GM21528 (cell line): ENCODE data around the gene NUP62.

Experiments used
- ATAC-seq: cut with Tn5 transposase; IDR thresholded peaks from one replicate; pipeline ENCODE4 v1.9.1; 2021; ENCODE audit warnings: mild to moderate bottlenecking, moderate library complexity; ENCODE audit not compliant: unreplicated experiment, low FRiP score

The NUP62 gene

DNA sequence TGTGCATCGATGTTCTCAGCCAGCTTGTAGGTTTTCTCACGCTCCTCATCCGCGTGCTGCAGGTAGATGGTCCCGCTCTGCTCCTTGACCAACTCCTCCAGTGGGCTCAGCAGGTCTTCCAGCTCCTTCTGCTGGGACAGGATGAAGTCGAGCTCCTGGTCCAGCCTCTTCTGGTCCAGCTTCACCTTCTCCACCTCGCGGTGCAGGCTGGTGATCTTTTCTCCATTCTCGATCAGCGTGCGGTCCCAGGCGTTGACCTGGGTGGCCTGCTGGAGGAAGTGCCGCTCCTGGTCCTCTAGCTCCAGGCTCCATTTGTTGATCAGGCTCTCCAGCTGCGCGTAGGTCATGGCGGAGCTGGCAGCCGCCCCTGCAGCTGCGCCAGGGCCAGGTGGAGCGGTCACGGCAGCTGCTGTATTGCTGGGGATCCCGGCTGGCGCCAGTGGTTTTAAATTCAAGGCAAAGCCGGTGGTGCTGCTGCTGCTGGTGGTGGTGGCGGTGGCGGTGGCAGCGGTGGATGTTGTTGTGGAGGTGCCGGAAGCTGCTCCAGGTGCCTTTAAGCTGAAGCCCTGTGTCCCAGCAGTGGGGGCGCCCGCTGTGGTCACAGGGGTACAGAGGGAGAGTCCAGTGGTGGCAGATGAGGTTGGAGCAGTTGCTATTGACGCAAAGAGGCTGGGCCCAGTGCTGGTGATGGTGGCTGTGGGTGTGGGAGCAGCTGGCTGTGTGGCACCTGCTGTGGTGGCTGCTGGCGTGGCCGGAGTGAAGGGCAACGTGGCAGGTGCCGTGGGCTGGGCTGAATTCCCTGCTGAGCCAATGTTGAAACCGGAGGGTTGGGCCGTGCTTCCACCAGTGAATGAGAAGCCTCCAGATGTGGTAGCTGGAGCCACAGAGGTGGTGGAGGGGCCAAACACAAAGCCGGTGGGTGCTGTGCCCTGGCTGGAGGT is 20.6 kb downstream of the NUP62 start:
- ATAC-seq = no peak

GRCh38 chr19:49907745-49908446 is 21.4 kb downstream of the NUP62 start:
- no peak for ATAC-seq

GRCh38 chr19:49906879-49907564 is 22.3 kb downstream of the NUP62 start:
- ATAC-seq = no peak

DNA sequence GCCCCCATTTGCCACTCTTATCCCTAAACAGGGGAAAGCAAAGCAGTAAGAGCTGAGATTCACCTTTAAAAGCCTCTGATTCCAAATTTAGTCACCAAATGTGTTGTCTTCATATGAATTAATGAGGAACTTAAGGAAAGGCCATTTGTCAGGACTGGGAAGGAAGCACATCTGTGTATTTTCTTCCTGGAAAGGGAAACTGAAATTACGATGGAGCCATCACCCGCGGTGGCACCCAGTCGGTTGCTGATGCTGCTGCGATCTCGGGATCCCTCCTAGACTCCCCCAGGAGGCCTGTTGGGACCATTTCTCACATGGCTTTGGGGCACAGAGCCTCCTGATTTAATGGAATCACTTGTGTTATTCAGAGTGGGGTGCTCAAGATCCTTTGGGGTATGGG is 25.2 kb downstream of the NUP62 start:
- no peak for ATAC-seq

- peak; percentile 48 for ATAC-seq
Measured at GRCh38 chr19:49896863-49897621, 32.3 kb downstream of the NUP62 start, which contains the start of gene IL4I1. IL4I1 (minus strand) TSS chr19:49896887; CDS start chr19:49896160, 727 bp downstream.

DNA sequence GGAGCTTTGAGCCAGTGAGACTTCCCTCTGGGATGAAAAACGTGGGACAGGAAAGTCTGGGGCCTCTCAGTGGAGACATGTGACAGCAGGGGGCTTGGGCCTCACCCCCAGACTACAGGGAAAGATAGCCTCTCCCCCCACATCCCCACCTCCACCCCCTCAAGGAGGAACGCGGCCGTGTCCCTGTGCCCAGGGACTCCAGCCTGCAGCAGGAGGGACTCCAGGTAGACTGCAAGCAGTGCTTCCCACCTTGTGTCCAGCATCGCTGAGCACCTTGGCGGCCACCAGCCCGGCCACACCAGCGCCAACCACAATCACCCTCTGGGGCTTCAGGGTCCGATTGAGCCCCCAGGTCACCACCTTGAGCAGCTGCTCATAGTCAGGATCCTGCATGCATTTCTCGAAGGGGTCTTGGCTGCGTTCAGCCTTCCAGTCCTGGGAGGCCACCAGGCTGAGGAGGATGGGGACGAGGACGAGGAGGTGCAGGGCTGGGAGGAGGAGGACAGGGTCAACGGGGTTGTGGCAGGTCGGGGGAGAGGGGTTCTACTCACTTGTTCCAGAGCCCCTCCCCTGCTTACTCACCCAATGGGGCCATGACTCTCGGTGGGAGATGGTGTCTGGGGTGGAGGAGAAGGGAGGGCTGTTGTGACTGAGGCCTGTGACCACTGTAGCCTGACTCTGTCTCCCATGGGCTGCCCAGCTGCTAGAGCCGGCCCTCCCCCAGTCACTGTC is 33.6 kb downstream of the NUP62 start:
- ATAC-seq = no peak

- no peak for ATAC-seq
Measured at GRCh38 chr19:49894879-49895565, 34.3 kb downstream of the NUP62 start.

GRCh38 chr19:49894011-49894664 is 35.2 kb downstream of the NUP62 start:
- no peak for ATAC-seq

GRCh38 chr19:49892716-49893115 is 36.6 kb downstream of the NUP62 start:
- ATAC-seq = no peak

DNA sequence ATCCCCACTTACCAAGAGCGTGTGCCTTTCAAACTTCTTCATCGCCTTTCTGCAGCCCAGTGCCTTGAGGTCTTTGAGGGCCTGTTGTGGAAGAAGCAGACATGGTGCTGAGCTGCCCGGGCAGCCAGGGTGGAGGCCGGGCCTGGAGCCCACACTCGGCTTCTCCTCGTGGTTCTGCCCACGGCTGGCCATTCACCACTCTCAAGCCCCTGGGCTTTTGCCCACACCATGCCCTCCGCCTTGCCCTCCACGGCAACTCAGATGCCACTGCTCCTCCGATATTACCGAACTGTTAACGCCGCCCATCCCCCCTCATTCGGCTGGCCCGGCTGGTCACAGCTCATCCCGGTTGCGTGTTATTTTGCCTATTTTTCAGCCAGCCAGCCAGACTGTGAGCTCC is 37.9 kb downstream of the NUP62 start:
- no peak for ATAC-seq

DNA sequence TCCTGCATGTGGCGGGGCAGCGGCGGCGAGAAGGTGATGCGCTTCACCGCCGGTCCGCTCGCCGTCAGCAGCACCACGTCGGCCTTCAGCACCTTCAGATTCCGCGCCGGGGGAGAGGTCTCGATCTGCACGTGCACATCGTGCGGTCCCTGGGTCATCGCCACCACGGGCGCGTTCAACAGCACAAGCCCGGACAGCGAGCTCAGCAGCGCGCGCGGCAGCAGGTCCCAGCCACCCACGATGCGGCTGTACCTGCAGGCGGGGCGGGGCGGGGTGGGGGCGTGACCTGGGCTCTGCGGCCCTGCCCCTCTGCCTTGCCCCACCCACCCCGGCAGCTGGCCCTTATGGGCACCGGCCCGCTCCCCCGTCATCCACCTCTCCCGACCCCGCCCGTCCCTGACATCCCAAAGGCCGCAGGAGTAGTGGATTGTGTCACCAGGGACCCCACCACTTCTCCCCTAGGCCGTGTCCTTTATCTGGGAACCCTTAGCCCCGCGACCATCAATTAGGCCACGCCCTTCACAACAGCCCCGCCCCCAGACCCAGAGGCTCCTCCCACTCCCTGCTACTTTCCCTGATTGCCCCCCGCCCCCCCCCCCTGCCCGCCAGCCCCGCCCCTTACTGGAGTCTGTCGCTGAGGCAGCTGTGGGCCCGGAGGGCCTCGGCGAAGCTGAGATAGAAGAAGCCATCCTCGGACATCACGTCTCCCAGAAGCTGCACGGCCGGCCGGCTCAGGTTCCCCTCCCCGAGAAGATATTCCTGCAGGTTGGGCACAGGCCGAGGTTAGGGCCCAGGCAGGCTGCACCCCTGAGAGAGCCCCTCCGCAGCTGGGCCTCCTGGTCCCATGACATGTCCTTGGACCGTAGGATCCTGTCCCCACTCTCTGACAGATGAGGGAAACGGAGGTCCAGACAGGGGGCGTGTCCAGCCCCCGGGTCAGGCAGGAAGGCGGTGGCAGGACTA is 38.7 kb downstream of the NUP62 start:
- no peak for ATAC-seq

DNA sequence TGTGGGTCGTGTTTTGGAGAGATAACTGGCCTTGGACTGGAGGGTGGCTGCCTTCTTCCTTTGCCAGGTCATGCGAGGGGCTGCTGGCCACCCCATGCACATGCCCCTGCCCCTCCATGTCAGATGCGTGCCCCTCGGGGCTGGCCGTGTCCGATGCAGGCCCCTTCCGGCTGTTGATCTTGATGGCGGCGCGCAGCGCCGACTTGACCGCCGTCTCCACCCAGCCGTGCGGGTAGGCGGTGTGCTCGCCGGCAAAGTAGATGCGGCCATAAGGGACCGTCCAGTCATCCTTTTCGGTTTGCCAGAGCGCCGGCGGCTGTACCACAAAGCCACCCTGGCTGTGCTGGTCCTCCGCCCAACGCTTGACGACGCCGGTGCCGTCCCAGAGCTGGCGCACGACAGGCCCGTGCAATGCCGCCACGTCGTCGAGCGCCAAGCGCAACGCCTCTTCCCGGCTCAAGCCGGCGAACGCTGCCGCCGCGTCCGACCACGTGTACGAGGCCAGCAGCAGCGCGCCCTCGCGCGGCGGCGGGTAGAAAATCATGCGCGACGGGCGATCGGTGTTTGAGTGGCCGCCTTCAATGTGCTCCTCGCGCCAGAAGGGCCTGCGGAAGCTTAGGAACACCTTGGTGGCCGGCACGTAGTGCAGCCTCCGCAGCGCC is 39.5 kb downstream of the NUP62 start:
- no peak for ATAC-seq

DNA sequence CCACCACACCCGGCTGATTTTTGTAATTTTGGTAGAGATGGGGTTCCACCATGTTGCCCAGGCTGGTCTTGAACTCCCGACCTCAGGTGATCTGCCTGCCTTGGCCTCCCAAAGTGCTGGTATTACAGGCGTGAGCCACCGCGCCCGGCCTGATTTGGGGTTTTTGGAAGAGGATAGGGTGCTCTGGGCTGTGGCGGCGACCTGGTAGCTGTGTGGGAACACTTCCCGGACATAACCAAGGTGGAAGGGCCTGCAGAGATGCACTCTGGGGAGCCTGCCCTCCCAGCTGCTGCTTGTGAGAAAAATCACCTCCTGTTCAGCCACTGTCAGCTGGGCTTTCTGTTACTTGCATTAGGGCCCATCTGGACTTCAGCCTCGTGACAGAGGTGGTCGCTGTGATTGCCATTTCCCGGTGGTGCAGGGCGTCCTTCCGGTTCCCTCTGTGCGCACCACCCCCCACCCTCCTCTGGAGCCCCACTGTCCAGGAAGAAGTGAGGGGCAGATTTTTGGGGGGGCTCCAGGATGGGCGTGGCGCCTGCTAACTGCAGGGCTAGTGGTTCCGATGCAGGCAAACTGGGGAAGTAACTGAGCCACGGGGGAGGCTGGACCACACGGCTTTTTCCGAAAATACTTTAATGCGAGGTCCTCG is 40.1 kb downstream of the NUP62 start:
- no peak for ATAC-seq

- ATAC-seq = no peak
Measured at GRCh38 chr19:49888510-49888824, 40.8 kb downstream of the NUP62 start.

DNA sequence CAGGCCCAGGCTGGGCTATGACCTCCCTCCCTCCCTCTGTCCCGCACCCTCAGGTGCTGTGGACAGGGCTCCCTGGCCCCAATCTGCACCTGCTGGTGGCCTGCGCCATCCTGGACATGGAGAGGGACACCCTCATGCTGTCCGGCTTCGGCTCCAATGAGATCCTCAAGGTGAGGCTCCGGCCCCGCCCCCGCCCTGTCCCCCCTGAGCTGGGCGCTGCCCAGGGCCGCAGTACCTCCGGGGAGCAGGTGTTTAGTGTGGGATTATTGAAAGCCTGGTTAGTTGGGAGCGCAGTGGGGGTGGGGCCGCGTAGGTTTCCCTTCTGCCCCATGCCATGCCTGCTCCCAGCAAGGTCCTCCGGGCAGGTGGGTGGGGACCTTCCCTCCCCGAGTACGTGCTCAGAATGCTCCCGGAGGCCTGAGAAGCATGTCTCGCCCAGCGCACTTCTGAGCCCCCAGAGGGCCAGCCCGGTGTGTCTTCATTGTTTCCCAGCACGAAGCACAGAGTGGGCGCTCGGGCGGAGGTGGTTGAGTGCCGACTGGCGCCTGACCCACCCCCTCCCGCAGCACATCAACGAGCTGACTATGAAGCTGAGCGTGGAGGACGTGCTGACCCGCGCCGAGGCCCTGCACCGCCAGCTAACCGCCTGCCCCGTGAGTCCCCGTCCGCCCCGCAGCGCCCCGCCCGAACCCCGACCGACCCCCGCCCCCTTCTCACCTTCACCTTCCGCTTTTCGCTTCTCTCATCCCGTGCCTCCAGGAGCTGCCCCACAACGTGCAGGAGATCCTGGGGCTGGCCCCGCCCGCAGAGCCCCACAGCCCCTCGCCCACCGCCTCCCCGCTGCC is 41.4 kb downstream of the NUP62 start:
- no peak for ATAC-seq
